Measurements from ENCODE around the gene PNPLA7. TPM values are rescaled to one million over a fixed set of nuclear protein-coding genes. Genes with fewer than 3 reads are reported as not detected.

PNPLA7 gene
- total and polyA plus RNA-seq, 10 donors: 5.1 to 22.7 (median 10.7) TPM

- 66 to 76% (median 69%) methylated on average over 12 of the region's 12 CpGs for WGBS, 5 donors
- H3K36me3 ChIP-seq: peaks cover 0 to 60% (median 38%) of the 10 kb centered on the region in 6 donors
Observed at GRCh38 chr9:137575716-137576411, 25.7 kb upstream of the PNPLA7 start.

GRCh38 chr9:137575364-137575715 is 25.1 kb upstream of the PNPLA7 start:
- 60 to 85% (median 74%) methylated on average over 9 of the region's 9 CpGs for WGBS, 5 donors
- Histone ChIP-seq H3K9me3 (no peaks in the 10 kb centered on the region), H3K27me3 (replicated peaks in 1 of 7) (no peaks in the 10 kb centered on the region), H3K36me3 (peaks cover 0 to 65% (median 38%) of the 10 kb centered on the region in 6 donors), H3K4me1 (peaks cover 23 to 53% (median 40%) of the 10 kb centered on the region in 6 donors), H3K4me3 (no peak overlapping the region), H3K27ac (no peak overlapping the region)
- intact Hi-C loops (cut with DNase I; ENCODE audit: low total_unique reads): no loop called here
- TF ChIP-seq POLR2AphosphoS5 (IDR thresholded peaks at IDR 0.05): no peak
- DNase-seq: no peak

More at GRCh38 chr9:137575716-137576411, 25.7 kb upstream of the PNPLA7 start:
- H3K4me3 ChIP-seq: no peak overlapping the region
- no peak for TF ChIP-seq POLR2A (IDR thresholded peaks at IDR 0.05)
- TF ChIP-seq POLR2AphosphoS5 (IDR thresholded peaks at IDR 0.05): peak in 1 of 3 donors; percentile 12
- TF ChIP-seq CTCF (IDR thresholded peaks at IDR 0.05 in 8 of 11, conservative IDR thresholded peaks at IDR 0.05 in 3 of 11): no peak
- no peak for DNase-seq
- peaks cover 23 to 53% (median 40%) of the 10 kb centered on the region in 6 donors for H3K4me1 ChIP-seq
- no peaks in the 10 kb centered on the region for H3K9me3 ChIP-seq
- no peaks in the 10 kb centered on the region for H3K27me3 ChIP-seq (replicated peaks in 1 of 7)
- intact Hi-C loops (cut with DNase I; ENCODE audit: low total_unique reads): no loop called here
- peak overlapping the region in 1 of 8 donors; percentile 50 for H3K27ac ChIP-seq

GRCh38 chr9:137574192-137574591 is 24.0 kb upstream of the PNPLA7 start:
- H3K9me3 ChIP-seq: no peaks in the 10 kb centered on the region
- 89 to 94% (median 90%) methylated on average over 10 of the region's 10 CpGs for WGBS, 5 donors
- H3K4me1 ChIP-seq: peaks cover 21 to 42% (median 36%) of the 10 kb centered on the region in 6 donors
- DNase-seq: no peak
- intact Hi-C loops (cut with DNase I; ENCODE audit: low total_unique reads): no loop called here
- no peak overlapping the region for H3K4me3 ChIP-seq
- H3K36me3 ChIP-seq: peaks cover 0 to 68% (median 38%) of the 10 kb centered on the region in 6 donors
- no peaks in the 10 kb centered on the region for H3K27me3 ChIP-seq (replicated peaks in 1 of 7)
- H3K27ac ChIP-seq: no peak overlapping the region
- TF ChIP-seq POLR2A (IDR thresholded peaks at IDR 0.05) (no peak), POLR2AphosphoS5 (IDR thresholded peaks at IDR 0.05) (no peak), CTCF (IDR thresholded peaks at IDR 0.05 in 8 of 11, conservative IDR thresholded peaks at IDR 0.05 in 3 of 11) (no peak)

- H3K27me3 ChIP-seq (replicated peaks in 1 of 7): no peaks in the 10 kb centered on the region
Observed at GRCh38 chr9:137570566-137570965, 20.4 kb upstream of the PNPLA7 start.

More at GRCh38 chr9:137570566-137570965, 20.4 kb upstream of the PNPLA7 start:
- Histone ChIP-seq H3K4me1 (peaks cover 0 to 9% (median 4%) of the 10 kb centered on the region in 6 donors), H3K27ac (no peak overlapping the region), H3K9me3 (no peaks in the 10 kb centered on the region), H3K36me3 (peaks cover 0 to 59% (median 35%) of the 10 kb centered on the region in 6 donors), H3K4me3 (no peak overlapping the region)
- intact Hi-C loops (cut with DNase I; ENCODE audit: low total_unique reads): no loop called here
- no peak for DNase-seq
- TF ChIP-seq POLR2A (IDR thresholded peaks at IDR 0.05) (no peak), POLR2AphosphoS5 (IDR thresholded peaks at IDR 0.05) (no peak), CTCF (IDR thresholded peaks at IDR 0.05 in 8 of 11, conservative IDR thresholded peaks at IDR 0.05 in 3 of 11) (no peak)
- 91 to 97% (median 96%) methylated on average over 3 of the region's 3 CpGs for WGBS, 5 donors

Data from spleen (tissue), 11 donors.